ENCODE measurements around the gene ITPRIPL1.

Gene ITPRIPL1

DNA sequence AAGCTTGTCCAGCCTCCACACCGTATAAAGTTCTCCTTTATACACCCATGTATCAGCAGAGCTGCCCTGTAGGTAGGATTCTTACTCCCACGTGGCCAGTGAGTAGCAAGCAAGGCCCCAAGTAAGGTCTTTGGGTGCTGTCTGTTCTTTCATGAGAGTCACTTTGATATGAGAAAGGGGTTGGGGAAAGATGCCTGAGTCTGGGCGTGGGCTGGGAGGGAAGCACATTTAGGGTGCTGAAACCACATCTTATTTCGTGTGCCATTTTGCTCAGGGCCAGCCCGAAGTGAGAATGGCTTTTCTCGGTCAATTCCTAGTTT lies 436 bp upstream of the ITPRIPL1 start:
- DNase-seq, result no peak

DNA sequence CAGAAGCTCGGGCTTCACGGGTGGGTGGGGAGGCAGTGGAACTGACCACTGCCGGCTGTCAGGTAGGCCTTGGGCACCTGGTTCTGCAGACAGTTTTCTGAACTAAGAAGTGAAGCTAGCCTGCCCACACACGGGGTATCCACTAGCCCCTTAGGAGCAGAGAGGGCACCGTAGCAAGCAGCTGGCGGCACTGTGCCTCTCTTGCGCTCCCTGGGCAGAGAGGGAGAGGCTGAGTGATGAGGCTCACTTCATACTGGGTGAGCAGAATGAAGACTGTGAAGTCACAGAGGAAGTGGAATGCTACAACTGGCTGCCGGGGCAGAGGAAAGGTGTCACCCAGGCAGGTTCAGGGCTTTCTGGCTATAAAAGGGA lies 753 bp downstream of the ITPRIPL1 start:
- peak; percentile 28 for DNase-seq

DNA sequence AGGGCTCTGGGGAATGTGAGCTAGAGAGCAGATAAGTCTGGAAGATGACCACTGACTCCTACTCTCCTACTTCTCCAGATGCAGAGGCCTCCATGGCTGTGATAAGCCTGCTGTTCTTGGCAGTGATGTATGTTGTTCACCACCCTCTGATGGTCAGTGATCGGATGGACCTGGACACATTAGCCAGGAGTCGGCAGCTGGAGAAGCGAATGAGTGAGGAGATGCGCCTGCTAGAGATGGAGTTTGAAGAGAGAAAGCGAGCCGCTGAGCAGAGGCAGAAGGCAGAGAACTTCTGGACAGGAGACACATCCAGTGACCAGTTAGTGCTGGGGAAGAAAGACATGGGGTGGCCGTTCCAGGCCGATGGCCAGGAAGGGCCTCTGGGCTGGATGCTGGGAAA lies 1.4 kb downstream of the ITPRIPL1 start:
- DNase-seq, result no peak

DNA sequence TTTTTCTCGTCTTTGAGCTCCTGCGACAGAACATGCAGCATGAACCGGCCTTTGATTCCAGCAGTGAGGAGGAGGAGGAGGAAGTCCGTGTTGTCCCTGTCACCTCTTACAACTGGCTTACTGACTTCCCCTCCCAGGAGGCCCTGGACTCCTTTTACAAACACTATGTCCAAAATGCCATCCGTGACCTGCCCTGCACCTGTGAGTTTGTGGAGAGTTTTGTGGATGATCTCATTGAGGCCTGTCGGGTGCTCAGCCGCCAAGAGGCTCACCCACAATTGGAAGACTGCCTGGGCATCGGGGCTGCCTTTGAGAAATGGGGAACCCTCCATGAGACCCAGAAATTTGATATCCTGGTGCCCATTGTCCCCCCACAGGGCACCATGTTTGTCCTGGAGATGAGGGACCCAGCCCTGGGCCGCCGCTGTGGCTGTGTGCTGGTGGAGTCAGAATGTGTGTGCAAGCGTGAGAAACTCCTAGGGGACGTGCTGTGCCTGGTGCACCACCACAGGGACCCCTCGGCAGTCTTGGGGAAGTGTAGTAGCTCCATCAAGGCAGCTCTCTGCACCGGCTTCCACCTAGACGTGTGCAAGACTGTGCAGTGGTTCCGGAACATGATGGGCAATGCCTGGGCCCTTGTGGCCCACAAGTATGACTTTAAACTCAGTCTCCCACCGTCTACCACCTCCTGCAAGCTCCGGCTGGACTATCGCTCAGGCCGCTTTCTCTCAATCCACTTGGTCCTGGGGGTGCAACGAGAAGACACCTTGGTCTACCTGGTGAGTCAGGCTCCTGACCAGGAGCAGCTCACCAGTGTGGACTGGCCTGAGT lies 2.1 kb downstream of the ITPRIPL1 start:
- DNase-seq, result no peak

- DNase-seq, result no peak
Observed at GRCh38 chr2:96329456-96329855, 4.3 kb downstream of the ITPRIPL1 start.

- no peak for DNase-seq
Observed at GRCh38 chr2:96329874-96330273, 4.8 kb downstream of the ITPRIPL1 start.

- no peak for DNase-seq
Observed at GRCh38 chr2:96330407-96330806, 5.3 kb downstream of the ITPRIPL1 start.

GRCh38 chr2:96333708-96334107 lies 8.6 kb downstream of the ITPRIPL1 start:
- DNase-seq, result no peak

DNA sequence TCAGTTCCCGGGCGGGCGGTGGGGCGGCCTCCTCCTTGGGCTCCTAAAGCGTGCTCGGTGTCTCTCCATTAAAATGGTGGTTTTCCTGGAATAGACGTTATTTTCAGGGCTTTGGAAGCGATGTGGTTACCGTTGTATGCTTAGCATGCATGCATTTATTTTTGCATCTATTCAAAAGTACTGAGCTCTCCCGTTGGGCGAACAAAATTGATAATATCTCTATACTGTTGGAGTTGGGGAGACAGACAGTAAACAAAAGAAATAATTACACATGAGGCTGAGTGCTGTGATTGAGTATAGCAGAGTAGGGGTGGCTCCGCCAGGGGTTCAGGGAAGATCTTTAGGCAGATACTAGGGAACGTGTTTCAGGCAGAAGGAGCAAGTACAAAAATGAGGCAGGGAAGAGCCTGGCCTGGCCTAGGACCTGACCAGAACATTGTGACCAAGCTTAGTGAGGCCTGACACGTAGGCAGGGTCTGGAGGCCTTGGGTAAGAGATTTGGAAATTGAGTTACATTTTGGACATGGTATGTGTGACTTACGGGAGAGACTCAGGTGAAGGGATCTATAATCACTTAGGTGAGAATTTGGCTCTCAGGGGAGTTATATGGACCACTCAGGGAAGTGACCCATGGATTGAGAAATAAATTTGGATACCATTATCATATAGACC lies 11.1 kb downstream of the ITPRIPL1 start:
- no peak for DNase-seq

GRCh38 chr2:96336873-96337272 lies 11.8 kb downstream of the ITPRIPL1 start:
- no peak for DNase-seq

DNA sequence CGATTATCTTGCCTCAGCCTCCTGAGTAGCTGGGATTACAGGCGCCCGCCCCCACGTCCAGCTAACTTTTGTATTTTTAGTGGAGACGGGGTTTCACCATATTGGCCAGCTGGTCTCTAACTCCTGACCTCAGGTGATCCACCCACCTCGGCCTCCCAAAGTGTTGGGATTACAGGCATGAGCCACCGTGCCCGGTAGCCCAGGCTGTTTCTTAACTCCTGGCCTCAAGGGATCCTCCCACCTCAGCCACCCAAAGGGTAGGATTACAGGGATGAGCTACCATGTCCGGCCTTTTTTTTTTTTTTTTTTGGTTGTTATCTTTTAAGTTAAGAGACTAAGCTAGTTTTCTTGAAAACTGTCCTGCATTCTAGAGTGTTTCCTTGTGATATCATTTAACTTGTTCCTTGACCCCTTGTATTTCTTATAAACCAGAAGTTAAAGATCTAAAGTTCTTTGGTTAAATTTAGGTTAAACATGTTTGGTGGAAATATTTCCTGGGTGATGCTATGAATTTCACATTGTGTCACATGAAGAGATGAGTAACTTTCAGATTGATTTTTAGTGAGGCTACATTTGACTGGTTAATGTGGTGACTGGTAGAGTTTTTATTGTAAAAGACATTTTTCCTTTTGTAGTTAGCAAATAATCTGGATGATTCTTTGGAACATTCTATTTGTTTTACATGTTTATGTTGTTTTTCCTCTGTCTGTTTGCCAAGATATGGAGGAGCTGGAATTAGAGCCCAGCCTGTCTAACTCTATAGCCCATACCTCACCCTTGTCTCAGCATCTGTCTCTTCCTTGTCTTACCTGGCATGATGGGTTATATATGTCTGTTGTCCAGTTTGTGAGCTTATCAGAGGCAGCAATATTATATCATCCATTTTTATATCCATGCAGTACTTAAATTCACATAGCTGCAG lies 15.6 kb downstream of the ITPRIPL1 start:
- no peak for DNase-seq

GRCh38 chr2:96341641-96342040 lies 16.5 kb downstream of the ITPRIPL1 start:
- DNase-seq, result no peak

GRCh38 chr2:96342085-96342484 lies 17.0 kb downstream of the ITPRIPL1 start:
- peak; percentile 36 for DNase-seq

GRCh38 chr2:96344011-96344410 lies 18.9 kb downstream of the ITPRIPL1 start:
- no peak for DNase-seq

DNA sequence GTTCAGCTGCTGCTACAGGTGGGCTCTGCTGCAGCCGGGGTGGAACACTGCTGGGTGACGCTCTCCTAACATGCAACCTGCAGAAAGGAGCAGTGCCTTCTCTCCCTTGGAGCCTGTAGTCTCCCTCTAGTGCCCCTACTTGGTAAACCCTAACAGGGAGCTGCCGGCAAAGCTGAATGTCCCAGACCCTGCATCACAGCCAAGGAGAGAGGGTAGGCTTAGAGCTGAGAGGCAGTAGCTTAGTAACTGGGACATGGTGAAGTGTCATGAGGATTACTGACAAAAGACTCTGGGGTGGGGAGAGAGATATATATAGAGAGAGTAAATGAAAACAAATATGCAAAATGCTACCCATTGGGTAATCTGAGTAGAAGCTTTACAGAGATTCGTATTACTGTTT lies 20.3 kb downstream of the ITPRIPL1 start:
- DNase-seq, result no peak

DNA sequence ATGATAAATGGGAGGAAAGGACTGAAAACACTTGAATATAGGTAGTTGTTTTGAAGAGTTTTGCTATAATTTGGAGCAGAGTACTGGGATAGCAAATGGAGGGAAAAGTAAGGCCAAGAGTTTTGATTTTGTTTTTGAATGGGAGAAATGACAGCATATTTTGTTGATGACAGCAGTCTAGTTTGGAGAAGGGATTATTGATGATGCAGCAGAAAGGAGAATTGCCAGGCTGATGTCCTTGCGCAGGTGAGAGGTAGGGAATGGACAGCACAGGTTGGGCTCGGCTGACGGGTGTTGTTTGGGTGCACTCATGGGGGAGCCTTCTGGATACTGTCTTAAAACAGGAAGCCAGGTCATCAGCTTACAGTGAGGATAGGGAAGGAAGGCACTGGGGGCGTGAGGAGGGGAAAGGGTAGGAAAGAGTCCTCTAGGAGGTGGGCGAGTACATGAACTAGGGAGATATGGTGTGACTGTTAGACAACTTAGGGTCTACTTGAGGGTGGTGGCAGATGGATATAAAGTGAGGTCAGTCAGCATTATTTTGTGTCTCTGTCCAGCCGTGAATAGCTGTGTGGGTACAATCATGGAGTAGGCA lies 20.8 kb downstream of the ITPRIPL1 start:
- no peak for DNase-seq

DNA sequence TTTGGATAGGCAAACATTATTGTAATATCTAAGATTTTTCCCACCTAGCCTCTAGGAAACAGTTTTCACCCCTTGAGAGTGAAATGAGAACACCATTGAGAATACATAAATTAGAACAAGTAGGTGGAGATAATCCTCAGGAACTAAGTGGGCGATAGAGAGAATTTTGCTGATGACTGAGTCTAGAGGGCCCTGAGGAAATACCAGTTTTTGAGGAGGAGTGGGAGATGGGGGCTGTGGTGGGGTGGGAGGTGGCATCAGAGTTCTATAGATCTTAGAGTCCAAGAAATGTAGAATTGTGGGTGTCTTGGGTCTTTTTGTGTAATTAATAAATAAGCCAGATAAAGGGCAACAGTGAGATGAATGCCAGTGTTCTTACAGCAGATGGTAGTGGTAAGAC lies 22.3 kb downstream of the ITPRIPL1 start:
- no peak for DNase-seq

- no peak for DNase-seq
Observed at GRCh38 chr2:96353032-96353561, 28.0 kb downstream of the ITPRIPL1 start.

- DNase-seq, result no peak
Observed at GRCh38 chr2:96353606-96354101, 28.5 kb downstream of the ITPRIPL1 start.

GRCh38 chr2:96354492-96354891 lies 29.4 kb downstream of the ITPRIPL1 start:
- DNase-seq, result no peak

DNA sequence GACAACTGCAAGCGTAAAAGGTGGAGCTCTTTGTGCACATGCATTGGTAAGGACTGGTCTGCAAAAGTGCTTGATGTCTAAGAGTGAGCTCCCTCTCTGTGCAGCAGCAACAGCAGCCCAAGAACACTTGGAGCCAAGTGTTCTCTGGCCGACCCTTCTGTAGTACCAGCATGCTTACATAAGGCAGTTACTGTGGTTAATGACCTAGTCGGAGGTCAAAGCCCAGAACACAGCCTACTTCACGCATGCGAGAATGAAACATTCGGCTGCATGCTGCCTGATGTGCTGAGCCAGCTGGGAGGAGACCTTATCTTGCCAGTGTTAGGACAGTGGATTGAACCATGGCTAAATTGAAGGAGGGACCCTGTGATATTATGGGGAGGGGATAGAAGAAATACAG lies 31.8 kb downstream of the ITPRIPL1 start:
- no peak for DNase-seq

DNA sequence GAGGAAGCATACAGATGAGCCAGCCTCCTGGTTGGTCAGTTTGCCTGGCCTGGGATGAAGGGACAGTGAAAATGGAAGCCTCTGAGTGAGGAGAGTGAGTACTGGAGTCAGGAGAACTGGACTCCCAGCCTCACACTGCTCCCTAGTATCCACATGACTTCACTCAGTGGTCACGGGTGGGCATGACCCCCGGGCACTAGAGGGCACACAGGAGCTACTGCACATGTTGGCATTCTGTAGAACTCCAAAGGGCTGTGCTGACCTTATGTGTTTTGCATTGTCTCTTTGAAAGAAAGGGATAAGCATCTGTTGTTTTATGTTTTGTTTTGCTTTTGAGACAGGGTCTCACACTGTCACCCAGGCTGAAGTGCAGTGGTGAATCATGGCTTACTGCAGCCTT lies 34.2 kb downstream of the ITPRIPL1 start:
- DNase-seq, result peak; percentile 32

GRCh38 chr2:96359866-96360265 lies 34.7 kb downstream of the ITPRIPL1 start:
- no peak for DNase-seq

Measured in effector CD4-positive, alpha-beta T cell (primary cell).